ENCODE data around the gene CEP162.

GRCh38 chr6:84222426-84222825 lies 5.0 kb downstream of the CEP162 start:
- no peak for TF ChIP-seq CTCF (conservative IDR thresholded peaks at IDR 0.05)
- TF ChIP-seq ZFX (IDR thresholded peaks at IDR 0.05), result no peak

All from C4-2B (cell line).